Coronary artery (tissue), 2 donors: ENCODE data around the gene COL5A1.

Experiments used
- DNase-seq: peaks from one replicate; pipeline ENCODE4 v3.0.0-alpha.2; 2017; ENCODE audit warnings: low spot score
- H3K27ac ChIP-seq, 2 donors: fragments of 200-600 bp; sonication (generic); one replicate each; pipeline ENCODE4 v1.5.1; 2016 to 2019
- H3K4me3 ChIP-seq: fragments of 200-600 bp; sonication (generic); 2 replicates; pipeline ENCODE4 v1.5.1; 2016; ENCODE audit warnings: mild to moderate bottlenecking, moderate library complexity
- CTCF ChIP-seq: fragments of 200-600 bp; sonication (generic); IDR thresholded peaks from one replicate; pipeline ENCODE4 v1.5.1; 2019; ENCODE audit warnings: antibody characterized with exemption

Gene COL5A1

DNA sequence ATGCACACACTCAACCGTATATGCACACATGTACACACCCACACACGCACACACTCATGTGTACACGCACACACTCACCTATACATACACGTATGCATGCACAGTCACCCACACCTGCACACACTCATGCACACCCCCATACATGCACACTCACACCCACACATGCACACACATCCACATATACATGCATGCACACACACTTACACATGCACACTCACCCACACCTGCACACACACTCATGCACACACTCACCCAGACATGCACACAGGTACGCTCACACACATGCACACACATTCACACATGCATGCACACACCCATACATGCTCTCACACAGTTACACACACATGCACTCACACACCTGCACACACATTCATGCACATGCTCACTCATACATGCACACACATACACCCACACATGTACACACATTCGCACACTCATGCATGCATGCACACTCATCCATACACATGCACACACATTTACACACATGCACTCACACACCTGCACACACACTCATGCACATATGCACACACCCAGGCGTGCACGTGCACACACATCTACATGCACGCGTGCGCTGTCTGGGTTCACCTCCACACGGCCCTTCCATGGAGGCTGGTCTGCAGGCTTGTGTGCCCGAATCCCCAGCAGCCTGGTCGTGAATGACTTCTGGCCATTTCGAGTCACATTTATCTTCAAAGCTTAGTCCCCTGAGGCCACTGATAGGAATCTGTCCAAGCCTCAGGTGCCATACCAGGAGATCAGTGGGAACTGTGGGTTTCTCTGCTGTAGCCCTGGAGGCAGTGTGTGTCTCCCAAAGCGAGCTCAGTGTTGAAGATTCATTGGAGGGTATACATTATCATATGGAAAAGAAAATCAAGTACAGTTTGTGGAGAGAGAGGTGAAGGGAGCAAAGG lies 103.0 kb downstream of the COL5A1 start:
- no peak for TF ChIP-seq CTCF
- H3K27ac ChIP-seq = no peak overlapping the region
- no peak overlapping the region for H3K4me3 ChIP-seq
- no peak for DNase-seq

DNA sequence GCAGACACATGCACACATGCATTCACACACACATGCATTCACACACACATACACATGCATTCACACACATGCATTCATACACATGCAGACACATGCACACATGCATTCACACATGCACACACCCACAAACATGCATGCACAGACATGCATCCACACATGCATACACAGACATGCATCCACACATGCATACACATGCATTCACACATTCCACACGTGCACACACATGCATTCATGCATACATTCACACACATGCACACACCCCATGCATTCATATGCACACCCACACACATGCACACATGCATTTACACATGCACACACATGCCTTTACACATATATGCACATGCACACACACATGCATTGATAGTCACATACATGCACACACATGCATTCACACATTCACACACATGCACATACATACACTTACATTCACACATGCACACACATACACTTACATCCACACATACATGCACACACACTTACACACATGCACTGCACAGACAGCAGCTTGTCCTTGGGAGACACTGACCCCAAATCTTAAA lies 106.4 kb downstream of the COL5A1 start:
- H3K27ac ChIP-seq = no peak overlapping the region
- H3K4me3 ChIP-seq = no peak overlapping the region
- no peak for DNase-seq
- TF ChIP-seq CTCF = no peak

GRCh38 chr9:134748591-134748990 lies 107.0 kb downstream of the COL5A1 start:
- DNase-seq = no peak
- Histone ChIP-seq H3K4me3 (no peak overlapping the region), H3K27ac (no peak overlapping the region)
- no peak for TF ChIP-seq CTCF

GRCh38 chr9:134750450-134751155 lies 109.0 kb downstream of the COL5A1 start:
- Histone ChIP-seq H3K27ac (no peak overlapping the region), H3K4me3 (no peak overlapping the region)
- TF ChIP-seq CTCF = no peak
- DNase-seq = no peak

- TF ChIP-seq CTCF = no peak
- Histone ChIP-seq H3K4me3 (no peak overlapping the region), H3K27ac (no peak overlapping the region)
- DNase-seq = no peak
These were observed 110.0 kb downstream of the COL5A1 start for GRCh38 chr9:134751622-134752021.

- Histone ChIP-seq H3K27ac (no peak overlapping the region), H3K4me3 (no peak overlapping the region)
- no peak for TF ChIP-seq CTCF
- no peak for DNase-seq
These were observed 111.0 kb downstream of the COL5A1 start for GRCh38 chr9:134752471-134753168.
